ENCODE results near the gene LRP1B.

The LRP1B gene

GRCh38 chr2:140892911-140893637, 1237.7 kb downstream of the LRP1B start:
- no peak for DNase-seq (ENCODE audit: low spot score)

GRCh38 chr2:140892436-140892835, 1238.4 kb downstream of the LRP1B start:
- no peak for DNase-seq (ENCODE audit: low spot score)

DNA sequence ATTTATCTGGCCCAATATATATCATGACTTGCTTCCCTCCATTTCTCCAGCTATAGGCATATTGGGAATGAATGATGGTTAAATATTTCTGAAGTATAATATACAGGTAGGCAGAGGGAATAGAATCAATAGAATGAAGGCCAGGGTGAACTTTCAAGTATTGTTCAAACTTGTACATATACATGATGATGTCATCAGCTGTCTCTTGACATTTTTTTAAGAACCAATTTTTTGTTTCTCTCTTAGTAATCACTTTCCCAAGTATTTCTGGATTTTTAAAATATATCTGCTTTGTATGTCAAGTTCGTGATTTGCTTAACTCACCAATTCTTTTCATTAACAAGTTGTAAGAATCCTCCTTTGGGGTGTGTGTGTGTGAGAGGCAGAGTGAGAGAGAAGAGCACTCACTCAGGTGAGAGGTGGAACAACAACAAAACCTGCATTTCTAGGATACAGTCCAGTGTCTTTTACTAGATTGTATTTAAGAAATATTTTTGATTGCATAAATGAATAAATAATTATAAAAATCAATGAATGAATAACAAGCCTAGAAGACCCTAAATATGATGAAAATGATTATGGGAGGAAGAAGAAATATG, 1239.1 kb downstream of the LRP1B start:
- no peak for DNase-seq (ENCODE audit: low spot score)

DNA sequence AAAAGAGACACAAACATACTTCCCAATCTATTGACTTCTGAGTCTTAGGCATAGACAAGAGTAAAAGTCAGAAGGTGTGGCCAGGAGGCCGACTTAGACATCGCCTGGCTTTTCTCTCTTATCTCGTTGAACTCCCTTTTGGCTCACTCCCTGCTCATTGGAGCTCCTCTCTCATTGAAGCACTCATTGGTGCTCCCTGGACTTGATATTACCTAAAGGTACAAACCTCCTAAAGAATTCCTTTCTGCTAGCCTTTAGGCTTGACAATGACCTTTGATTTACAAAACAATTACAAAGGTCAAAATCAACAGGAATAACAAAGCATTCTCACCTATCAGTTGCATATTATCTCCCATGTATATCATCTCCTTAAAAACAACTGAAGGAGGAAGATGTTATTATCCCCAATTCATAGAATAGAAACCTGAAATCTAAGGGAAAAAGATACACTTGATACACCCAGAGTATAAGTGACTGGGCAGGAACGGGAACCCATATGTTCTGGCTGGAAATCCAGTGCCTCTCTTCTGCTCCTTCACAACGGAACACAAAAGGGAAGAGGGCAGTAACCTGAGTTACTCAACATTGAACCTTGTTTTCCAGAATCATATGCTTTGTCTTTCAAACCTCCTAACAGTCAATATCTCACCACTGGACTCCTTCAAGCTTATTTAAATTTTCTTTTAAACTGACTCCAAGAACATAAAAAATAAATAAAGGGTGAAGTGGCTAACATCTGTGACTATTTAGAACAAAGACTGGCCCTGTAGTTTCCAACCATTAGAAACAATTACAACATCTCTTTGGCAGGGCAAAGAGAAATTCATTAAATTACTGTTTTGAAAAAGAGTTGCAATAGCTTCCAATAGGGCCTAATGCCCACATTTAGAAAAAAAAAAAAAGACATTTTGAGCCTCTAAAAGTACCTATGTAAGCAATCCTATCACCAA, 1247.9 kb downstream of the LRP1B start:
- DNase-seq (ENCODE audit: low spot score), result no peak

DNA sequence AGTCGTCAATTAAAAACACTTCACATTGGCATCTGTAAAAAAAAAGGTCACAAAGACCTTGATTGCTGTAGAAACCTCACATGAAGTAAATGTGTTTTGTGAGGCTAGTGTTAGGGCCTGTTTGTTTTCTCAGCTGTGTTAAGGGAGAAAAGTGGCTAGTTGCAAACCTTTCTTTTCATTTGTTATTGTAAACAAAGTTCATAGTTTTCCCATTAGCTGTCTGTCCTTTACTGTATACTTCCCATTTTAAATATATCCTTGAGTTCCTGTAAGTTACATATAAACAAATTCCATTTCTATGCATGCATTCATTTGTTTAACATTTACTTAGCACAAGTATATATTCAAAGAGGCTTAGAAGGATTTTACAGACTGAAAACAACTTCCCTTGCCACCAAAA, 1250.2 kb downstream of the LRP1B start:
- no peak for DNase-seq (ENCODE audit: low spot score)

DNA sequence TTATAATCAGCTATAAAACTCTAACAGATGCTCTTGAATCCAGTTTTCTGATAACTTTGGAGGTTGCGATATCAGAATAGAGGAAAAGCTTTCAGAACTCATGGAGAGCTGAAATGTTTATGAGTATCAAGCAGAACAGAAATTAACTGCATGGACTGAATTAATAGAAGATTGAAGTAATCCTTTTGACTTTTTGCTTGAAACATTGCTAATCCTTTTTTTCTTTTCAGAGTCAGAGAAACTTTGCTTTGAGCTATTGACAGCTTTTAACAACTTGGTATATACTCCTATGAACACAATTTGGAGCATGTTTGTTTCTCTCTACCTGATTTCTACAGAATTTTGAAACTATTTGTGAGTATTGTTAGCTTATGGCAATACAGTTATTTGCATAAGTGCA, 1254.8 kb downstream of the LRP1B start:
- DNase-seq (ENCODE audit: low spot score), result no peak

- DNase-seq (ENCODE audit: low spot score), result no peak
These were observed 1256.8 kb downstream of the LRP1B start for GRCh38 chr2:140873915-140874531.

DNA sequence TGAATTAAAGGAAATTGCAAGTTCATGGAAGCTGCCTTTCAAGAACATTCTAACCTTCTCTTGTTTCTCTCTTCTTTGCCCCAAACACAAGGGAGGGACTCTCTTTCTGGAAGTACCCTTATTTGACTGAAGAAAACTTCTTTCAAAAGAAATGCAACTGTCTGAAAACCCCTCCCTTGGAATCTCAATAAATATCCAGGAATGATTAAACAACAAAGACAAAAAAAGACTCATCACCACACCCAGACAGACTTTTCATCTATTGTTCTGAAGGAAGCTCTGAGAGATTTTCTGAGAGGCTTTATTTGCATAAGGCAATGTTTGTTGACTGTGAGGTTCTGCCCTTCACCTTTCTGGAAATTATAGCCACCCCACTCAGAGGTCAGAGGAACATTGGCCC, 1260.9 kb downstream of the LRP1B start:
- no peak for DNase-seq (ENCODE audit: low spot score)

GRCh38 chr2:140869107-140869506, 1261.7 kb downstream of the LRP1B start:
- DNase-seq (ENCODE audit: low spot score), result no peak

- no peak for DNase-seq (ENCODE audit: low spot score)
These were observed 1265.0 kb downstream of the LRP1B start for GRCh38 chr2:140865837-140866236.

GRCh38 chr2:140863713-140864112, 1267.1 kb downstream of the LRP1B start:
- DNase-seq (ENCODE audit: low spot score), result no peak

- no peak for DNase-seq (ENCODE audit: low spot score)
These were observed 1268.6 kb downstream of the LRP1B start for GRCh38 chr2:140862181-140862580.

GRCh38 chr2:140861666-140862065, 1269.2 kb downstream of the LRP1B start:
- no peak for DNase-seq (ENCODE audit: low spot score)

DNA sequence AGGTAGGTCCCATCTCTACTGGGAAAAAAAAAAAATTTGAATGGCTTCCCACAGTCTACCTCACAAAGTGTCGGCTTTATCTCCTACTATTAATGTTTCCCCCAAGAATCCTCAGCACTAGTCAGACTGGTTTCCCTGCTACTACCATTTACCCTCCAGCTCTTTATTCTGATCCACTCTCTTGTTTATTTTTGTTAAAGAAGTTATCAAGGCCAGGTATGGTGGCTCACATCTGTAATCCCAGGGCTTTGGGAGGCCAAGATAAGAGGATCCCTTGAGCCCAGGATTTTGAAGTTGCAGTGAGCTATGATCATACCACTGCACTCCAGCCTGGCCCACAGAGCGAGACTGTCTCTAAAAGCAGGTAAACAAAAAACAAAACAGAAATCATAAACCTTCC, 1275.3 kb downstream of the LRP1B start:
- no peak for DNase-seq (ENCODE audit: low spot score)

- no peak for DNase-seq (ENCODE audit: low spot score)
These were observed 1279.4 kb downstream of the LRP1B start for GRCh38 chr2:140851258-140851981.

DNA sequence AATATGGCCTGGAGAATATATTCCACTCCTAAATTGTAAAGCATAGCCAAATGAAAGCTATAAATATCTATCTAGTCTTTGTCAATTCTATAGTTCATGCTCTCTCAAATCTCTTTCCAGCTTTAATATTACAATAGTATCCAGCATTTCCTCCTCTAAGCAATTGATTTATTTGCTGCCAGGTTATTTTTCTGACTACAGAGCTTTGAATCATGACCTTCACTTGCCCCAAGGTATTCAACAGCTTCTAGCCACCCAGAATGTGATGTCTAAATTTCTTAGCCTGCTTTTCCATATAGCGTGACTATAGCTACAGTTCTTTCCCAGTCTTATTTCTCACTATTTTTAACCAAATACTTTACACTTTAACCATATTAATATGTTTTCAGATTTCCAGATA, 1287.6 kb downstream of the LRP1B start:
- no peak for DNase-seq (ENCODE audit: low spot score)

- DNase-seq (ENCODE audit: low spot score), result no peak
These were observed 1288.7 kb downstream of the LRP1B start for GRCh38 chr2:140842110-140842509.

DNA sequence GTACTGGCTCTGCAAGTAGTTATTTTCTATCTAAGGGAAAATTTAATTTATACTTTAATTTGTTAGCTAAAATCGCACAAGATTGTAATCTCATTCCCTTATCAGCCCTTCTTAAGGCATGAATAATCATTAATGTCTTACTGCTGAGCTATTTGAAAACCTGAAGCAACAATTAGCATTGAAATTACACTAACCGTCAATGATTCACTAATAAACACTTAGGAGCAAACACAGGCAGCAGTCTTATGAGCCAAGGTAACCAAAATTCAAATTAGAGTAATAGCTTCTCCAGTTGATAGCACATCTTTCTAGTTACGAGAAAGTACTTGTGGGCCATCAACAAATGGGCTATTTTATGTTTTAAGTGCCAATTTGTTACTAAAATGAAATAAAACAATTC, 1289.7 kb downstream of the LRP1B start:
- no peak for DNase-seq (ENCODE audit: low spot score)

- no peak for DNase-seq (ENCODE audit: low spot score)
These were observed 1294.0 kb downstream of the LRP1B start for GRCh38 chr2:140836826-140837225.

DNA sequence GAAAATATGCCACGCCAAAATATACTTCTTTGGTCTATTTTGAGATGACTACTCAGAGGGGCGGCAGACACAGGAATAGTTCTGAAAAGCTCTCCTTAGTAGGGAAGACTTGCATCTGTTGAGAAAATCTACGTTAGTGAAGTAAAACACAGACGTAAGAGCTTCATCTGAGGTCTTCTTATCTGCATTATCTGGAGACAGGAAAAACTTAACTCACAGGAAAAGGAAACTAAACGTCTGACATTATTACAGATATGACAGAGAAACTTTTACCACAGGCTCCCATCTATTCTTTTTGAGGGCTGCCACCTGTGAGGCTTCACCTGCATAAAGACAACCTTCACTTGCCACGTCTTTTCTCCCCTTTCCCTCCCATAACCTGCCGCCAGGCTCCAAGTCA, 1295.7 kb downstream of the LRP1B start:
- no peak for DNase-seq (ENCODE audit: low spot score)

DNA sequence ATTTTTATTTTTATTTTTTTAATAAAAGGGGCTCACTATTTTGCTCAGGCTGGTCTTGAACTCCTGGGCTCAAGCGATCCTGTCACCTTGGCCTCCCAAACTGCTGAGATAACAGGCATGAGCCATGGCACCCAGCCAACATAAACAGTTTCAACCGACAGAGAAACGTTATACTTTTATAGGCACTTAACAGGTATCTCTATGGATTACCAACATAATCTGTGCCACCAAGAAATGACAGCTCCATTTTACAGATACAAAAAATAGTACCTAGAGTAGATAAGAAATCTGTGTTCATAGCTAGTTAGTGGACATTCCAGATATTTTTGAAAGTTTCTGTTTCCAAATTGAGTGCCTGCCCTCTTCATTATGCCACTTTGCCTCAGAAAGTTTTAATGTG, 1316.7 kb downstream of the LRP1B start:
- no peak for DNase-seq (ENCODE audit: low spot score)

- no peak for DNase-seq (ENCODE audit: low spot score)
These were observed 1322.0 kb downstream of the LRP1B start for GRCh38 chr2:140808820-140809219.

All from CD4-positive, alpha-beta T cell treated with Interleukin-2 at 100 ng/mL for 4 hours (primary cell).